GM21360 (cell line): ENCODE measurements around the gene TMC8.

ENCODE experiments used
- ATAC-seq: cut with Tn5 transposase; IDR thresholded peaks from one replicate; pipeline ENCODE4 v1.9.1; 2021; ENCODE audit warnings: mild to moderate bottlenecking, moderate library complexity; ENCODE audit not compliant: unreplicated experiment

Gene TMC8

DNA sequence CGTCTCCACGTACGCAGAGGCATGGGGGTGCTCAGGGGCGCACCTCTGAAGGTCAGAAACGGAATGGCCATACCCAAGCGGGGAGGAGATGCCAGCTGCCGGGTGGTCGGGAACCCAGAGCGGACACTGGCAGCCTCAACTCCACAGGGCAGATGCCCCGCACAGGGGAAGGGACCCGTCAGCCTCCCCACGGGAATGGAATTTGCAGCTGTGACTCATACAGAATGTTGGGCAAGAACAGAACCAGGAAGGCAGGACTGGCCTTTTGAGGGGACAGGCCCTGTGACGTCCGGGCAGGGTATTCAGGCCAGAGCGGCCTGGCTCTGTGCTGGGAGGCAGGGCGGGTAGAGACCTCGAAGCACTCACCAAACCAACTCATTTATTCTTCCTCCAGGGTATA lies 48.8 kb downstream of the TMC8 start:
- no peak for ATAC-seq

DNA sequence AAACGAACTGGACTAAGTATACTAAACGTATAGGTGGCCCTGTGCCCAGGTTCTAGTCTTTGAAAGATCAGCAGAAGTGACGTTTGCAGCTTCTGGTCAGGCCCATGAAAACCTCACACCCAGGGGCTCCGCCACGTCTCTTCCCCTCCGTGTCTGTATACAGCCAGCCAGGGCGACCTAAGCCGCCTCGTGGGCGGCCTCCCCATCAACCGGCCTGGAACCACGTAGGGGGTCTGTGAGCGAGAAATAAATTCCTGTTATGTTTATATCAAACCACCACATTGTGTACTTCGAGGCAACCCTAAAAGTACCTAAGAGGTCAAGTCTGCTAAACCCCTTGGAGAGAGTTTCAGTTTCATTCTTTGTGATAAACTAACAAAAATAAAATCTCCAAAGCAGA lies 49.5 kb downstream of the TMC8 start:
- ATAC-seq = no peak

DNA sequence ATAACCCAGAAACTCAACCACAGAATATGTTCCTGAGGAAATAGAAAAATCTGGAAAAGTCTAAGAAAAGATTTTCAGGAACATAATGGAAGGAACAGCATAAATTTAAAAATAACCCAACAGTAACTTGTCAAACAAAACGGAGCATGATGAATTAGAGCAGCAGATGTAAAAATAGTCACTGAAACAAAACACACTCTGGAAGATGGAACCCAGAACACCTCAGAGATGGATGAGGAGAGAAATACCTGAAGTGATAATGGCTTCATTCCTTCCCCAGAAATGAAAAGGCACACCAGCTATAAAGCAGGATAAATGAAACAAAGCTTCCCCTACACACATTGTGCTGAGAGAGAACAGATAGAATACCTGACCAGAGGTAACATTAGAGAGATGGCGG lies 49.9 kb downstream of the TMC8 start:
- ATAC-seq = no peak

DNA sequence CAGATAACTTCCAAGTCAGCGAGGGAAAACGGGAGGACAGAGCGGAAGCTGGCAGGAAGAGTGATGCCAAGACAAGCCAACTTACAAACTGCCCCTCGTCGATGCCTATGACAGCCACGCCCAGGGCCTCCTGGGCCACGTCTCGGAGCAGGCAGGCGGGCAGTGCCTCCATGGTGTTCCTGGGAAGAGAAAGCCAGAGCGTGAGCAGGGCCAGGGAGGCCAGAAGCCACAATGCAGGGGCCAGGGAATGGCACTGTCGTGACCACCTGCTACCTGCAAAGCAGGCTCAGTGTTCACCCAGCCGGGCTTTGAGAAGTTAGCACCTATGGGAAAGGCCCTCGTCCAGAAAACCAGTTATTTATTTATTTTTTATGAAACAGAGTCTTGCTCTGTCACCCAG lies 51.9 kb downstream of the TMC8 start:
- no peak for ATAC-seq

DNA sequence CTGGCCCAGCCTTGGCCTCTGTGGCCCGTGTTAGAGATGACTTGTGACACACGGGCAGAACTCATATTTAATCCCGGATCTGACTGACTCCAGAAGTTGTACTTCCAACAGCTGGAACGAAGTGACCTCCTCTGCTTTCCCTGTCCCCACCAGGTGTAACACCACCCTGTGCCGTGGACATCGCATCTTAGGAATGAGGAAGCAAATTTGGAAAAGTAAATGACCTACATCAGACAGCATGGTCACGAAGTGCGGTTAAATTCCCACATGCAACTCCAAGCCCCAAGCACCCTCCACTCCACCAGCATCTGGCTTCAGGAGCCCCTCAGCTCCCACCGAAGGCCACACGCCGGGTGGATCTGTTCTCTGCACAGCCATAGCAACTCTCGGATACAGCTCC lies 53.3 kb downstream of the TMC8 start:
- no peak for ATAC-seq

DNA sequence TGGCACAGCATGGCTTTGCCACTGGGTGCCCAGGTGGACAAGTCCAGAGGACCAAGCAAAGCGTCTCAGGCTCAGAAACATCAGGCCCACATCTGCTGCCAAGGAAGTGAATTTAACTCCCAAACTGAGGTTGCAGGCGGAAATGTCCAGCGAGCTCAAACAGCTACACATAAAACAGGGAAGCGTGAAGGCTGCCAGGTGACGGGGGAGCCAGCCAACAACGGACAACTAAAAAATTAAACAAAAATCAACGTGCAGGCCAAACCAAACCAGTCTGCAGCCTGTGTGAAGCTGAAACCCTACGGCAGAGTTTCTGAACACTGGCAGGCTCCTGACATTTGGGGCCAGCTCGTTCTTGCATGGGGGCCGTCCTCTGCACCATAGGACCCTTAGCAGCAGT lies 53.8 kb downstream of the TMC8 start:
- no peak for ATAC-seq

DNA sequence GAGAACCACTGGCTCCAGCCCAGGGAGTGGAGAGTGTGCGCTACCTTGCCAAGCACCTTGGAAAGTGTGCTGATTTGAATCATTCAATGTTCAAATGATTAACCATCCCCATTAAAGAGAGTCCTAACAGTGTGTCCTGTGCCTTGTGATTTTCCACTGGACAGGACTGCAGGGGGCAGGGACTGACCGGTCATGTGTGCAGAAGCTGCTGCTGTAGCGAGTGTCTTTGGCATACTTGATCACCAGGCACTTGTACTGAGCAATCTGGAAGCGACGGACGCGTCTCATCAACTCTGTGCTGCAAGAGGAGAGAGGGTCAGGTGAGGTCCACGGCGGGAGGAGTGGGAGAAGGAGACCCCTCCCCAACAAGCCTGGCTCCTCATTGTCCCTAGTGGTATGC lies 54.3 kb downstream of the TMC8 start:
- ATAC-seq = no peak

DNA sequence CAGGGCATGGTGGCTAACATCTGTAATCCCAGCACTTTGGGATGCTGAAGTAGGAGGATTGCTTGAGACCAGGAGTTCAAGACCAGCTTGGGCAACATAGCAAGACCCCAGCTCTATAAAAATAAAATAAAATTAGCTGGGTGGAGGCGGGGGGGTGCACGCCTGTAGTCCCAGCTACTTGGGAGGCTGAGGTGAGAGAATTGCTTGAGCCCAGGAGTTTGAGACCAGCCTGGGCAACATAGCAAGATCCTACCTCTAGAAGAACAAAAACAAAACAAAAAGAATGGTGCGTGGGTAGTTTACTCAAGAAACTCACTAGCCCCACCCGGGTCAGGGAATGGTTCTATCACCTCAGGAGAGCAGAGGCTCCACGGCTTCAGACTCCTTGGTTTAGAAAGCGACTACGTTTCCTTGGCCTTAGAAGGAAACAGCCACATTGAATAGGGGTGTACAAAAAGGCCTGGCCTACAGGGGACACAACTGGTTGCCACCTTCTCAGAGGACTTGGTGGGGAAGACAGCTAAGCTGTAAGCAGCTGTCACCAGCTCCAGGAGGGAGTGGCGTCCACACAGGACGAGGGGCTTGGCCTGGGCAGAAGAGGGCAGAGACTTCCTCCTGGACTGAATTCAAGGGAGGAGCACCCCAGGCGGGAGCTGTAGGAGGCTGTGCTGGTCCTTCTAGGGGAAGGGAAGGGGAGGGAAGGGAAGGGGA lies 55.6 kb downstream of the TMC8 start:
- ATAC-seq = no peak

DNA sequence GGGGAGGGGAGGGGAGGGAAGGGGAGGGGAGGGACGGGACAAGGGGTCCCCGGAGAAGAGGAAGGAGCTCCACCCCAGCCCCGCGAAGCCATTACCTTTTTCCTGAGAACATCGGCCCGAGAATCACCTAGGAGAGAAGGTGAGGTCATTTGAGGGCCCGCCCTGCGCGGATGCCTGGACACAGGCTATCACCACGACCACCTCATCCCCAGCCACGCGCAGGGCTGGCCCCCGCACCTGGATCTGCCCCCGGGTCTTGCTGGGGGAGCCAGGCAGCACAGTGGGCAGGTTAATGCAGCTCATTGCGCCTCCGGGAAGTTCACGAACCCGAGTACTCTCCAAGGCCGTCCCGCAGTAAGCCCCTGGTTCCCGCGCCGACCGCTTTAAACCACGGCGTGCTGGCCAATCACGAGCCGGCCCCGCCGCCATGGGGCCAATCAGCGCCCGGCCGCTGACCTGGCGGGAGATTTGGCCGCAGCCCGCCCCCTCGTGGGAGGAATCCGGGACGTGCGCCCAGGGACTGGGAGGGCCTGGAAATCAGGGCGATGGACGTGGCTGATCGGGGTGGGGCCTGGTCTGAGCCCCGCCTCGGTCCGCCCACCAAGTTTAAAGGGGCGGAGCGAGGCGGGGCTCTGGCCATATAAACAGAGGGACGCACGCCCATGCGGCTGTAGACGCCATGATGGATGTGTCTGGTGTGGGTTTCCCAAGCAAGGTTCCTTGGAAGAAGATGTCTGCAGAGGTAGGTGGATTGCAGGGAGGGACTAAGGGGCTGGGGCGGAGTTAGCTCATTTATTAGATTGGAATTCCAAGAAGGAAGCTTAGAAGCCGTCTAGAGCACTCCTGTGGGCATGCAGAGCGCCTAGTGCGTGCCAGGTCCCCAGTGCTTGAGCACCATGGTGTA lies 56.4 kb downstream of the TMC8 start, which contains the start of the genes AFMID and TK1:
AFMID (plus strand) TSS at position 671 of the 904 bp plus-strand sequence; CDS start at position 680, 9 bp downstream.
TK1 (minus strand) TSS at position 361 of the 904 bp plus-strand sequence; CDS start at position 303, 58 bp downstream.
- ATAC-seq = peak; percentile 86
